ENCODE data around the gene OR51G1. TPM values are rescaled to one million over a fixed set of nuclear protein-coding genes. Genes with fewer than 3 reads are reported as not detected.
A peak's percentile ranks its signal among the peaks of the same experiment; 100 is the strongest.
"Not testable (repeated sequence)": the region's sequence is repeated elsewhere in the genome, so short reads cannot be mapped to it uniquely, and the experiment has no call there.

Gene OR51G1, protein sequence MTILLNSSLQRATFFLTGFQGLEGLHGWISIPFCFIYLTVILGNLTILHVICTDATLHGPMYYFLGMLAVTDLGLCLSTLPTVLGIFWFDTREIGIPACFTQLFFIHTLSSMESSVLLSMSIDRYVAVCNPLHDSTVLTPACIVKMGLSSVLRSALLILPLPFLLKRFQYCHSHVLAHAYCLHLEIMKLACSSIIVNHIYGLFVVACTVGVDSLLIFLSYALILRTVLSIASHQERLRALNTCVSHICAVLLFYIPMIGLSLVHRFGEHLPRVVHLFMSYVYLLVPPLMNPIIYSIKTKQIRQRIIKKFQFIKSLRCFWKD
- total RNA-seq (2014; rRNA removed; shearing (Covaris generic)), result not detected in 2 replicates

- no peak for DNase-seq (ENCODE audit: low read depth)
These were observed at the start of gene OR51G1 for GRCh38 chr11:4924239-4924638. Gene OR51G1, minus strand, starts transcription at chr11:4924339. Its CDS starts 0 bp downstream, at chr11:4924339.

DNA sequence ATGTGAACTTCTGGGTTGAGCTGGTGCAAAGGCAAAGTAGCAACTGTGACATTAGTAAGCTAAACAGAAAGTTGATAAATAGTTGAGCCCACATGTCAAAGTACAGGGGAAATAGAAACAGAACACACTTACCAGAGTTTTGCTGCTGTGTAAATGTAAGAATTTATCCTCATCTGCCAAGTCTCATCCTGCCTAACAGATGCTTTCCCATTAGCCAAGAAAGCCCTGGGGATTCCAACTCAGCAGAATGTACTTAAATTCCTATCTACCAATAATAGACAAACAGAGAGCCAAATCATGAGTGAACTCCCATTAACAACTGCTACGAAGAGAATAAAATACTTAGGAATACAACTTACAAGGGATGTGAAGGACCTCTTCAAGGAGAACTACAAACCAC, 38.7 kb upstream of the OR51G1 start:
- no peak for DNase-seq (ENCODE audit: low read depth)

GRCh38 chr11:4960877-4961276, 36.7 kb upstream of the OR51G1 start:
- no peak for DNase-seq (ENCODE audit: low read depth)

DNA sequence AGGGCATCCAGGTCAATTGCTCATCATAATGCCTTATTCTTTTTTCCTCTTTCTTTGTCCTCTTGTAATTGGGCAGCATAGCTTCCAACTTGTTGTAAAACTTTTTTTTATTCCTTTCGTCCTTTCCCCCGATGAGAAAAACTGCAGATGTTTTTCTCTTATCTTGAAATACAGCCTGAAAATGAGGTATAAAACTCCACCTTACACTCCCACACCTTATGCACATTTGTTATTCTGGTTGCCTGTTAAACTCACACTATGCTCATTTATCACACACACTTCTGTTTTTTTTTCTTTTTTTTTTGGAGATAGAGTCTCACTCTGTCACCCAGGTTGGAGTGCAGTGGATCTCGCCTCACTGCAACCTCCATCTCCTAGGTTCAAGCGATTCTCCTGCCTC, 33.3 kb upstream of the OR51G1 start:
- DNase-seq (ENCODE audit: low read depth), result no peak

GRCh38 chr11:4955613-4956012, 31.5 kb upstream of the OR51G1 start, which contains the start of gene OR51A2:
Gene OR51A2, minus strand, starts transcription at chr11:4955713. Its CDS starts 0 bp downstream, at chr11:4955713.
- DNase-seq (ENCODE audit: low read depth), result not testable (repeated sequence)

- no peak for DNase-seq (ENCODE audit: low read depth)
These were observed 23.4 kb upstream of the OR51G1 start, which contains the start of gene OR51A4 for GRCh38 chr11:4947505-4947904. Gene OR51A4, minus strand, starts transcription at chr11:4947605. Its CDS starts 505 bp downstream, at chr11:4947100.

DNA sequence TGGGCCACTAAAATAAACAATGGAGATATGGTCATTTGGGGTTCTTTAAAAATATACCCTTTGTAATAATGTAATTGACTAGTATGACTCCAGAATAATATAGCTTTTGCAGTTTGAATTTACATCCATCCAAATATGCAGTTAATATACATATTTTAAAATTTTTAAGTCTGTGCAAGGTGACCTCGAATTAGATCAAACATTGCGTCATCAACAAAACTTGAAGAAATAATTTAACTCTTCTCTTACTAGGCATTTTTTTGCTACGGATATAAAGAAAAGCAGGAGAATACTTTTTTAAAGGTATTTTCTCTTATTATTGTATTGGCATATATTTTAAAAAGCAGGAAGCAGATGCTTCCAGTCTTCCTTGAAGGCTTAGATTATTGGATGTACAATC, 12.6 kb upstream of the OR51G1 start:
- no peak for DNase-seq (ENCODE audit: low read depth)

DNA sequence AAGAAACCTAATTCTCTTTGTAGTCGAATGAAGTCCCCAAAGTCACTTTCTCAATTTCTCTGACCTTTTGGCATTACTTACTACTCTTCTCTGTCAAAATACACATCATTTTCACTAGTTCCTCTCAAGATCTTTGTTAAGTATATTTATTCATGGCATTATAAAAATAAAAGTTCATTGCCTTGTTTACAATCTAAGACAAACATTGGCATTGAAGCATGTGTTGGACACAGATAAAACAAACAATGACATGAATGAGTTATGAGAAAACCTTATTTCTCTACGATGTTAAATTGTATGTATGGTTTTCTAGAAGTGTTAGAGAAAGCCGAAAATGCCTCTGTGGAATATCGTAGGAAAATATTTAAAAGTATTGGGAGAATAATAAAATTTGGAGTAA, 8.6 kb upstream of the OR51G1 start:
- DNase-seq (ENCODE audit: low read depth), result no peak

- no peak for DNase-seq (ENCODE audit: low read depth)
These were observed 2.5 kb upstream of the OR51G1 start for GRCh38 chr11:4926608-4927007.

DNA sequence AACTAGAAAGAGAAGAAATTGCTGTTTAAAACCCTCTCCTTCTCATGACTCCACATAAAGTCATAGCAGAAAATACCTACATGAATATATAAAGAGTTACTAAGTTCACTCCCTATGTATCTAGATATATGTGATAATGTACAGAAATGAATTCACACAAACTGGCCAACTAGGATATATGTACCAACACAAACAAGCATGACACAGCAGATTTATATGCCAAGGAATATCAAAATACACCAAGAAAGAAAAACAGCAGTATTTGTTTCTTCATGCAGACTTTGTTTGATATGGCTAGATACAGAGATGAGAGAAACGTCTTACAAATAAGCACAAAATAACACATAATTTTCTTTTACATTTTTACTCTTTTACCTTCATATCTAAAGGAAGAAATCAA, 1.8 kb downstream of the OR51G1 start:
- DNase-seq (ENCODE audit: low read depth), result no peak

GRCh38 chr11:4921796-4922195, 2.3 kb downstream of the OR51G1 start:
- no peak for DNase-seq (ENCODE audit: low read depth)

- DNase-seq (ENCODE audit: low read depth), result no peak
These were observed 4.9 kb downstream of the OR51G1 start, which contains the start of gene OR51G2 for GRCh38 chr11:4919250-4919649. Gene OR51G2, minus strand, starts transcription at chr11:4919350. Its CDS starts 3,687 bp downstream, at chr11:4915663.

GRCh38 chr11:4916581-4916980, 7.6 kb downstream of the OR51G1 start:
- DNase-seq (ENCODE audit: low read depth), result no peak

GRCh38 chr11:4903484-4903883, 20.7 kb downstream of the OR51G1 start, which contains the start of gene OR51A7:
Gene OR51A7, plus strand, starts transcription at chr11:4903783. Its CDS starts 3,587 bp downstream, at chr11:4907370.
- no peak for DNase-seq (ENCODE audit: low read depth)

GRCh38 chr11:4891996-4892640, 32.0 kb downstream of the OR51G1 start:
- DNase-seq (ENCODE audit: low read depth), result peak; percentile 20

- no peak for DNase-seq (ENCODE audit: low read depth)
These were observed 33.9 kb downstream of the OR51G1 start for GRCh38 chr11:4890279-4890678.

DNA sequence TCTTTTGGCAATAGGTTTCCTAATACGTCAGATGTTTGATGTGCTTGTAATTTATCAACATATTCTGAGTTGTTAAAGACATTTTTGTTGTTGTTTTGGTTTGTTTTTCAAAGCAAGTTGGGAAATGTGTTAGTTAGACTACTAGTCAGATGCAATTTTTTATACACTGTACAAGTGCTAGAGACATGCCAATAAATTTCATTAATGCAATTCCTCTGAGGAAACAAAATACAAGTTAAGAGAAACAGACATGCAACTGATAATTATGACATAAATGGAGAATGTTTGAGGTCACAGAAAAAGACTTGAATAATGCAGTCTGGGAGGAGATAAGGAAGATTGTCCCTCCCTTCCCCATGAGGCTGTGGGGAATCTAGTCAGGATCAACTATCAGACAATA, 36.5 kb downstream of the OR51G1 start:
- DNase-seq (ENCODE audit: low read depth), result no peak

DNA sequence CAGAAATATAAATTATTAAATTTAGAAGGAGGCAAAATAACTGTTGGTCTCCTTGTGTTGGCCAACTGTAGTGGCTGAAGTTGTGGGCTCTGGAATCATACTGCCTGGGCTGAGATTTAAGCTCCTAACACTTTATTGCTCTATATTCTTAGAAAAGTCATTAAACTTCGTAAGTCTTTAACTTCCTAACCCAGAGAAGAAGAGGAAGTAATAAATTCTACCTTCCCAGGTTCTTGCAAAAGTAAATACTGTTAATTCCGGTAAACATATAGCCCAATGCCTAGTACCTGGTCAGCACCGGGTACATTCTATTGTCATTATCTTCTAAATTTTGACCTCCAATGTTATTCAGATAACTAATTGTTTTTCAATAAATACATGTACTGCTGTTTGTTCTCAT, 38.0 kb downstream of the OR51G1 start:
- no peak for DNase-seq (ENCODE audit: low read depth)

- no peak for DNase-seq (ENCODE audit: low read depth)
These were observed 39.8 kb downstream of the OR51G1 start for GRCh38 chr11:4884361-4884760.

- DNase-seq (ENCODE audit: low read depth), result no peak
These were observed 41.6 kb downstream of the OR51G1 start for GRCh38 chr11:4882543-4882942.

DNA sequence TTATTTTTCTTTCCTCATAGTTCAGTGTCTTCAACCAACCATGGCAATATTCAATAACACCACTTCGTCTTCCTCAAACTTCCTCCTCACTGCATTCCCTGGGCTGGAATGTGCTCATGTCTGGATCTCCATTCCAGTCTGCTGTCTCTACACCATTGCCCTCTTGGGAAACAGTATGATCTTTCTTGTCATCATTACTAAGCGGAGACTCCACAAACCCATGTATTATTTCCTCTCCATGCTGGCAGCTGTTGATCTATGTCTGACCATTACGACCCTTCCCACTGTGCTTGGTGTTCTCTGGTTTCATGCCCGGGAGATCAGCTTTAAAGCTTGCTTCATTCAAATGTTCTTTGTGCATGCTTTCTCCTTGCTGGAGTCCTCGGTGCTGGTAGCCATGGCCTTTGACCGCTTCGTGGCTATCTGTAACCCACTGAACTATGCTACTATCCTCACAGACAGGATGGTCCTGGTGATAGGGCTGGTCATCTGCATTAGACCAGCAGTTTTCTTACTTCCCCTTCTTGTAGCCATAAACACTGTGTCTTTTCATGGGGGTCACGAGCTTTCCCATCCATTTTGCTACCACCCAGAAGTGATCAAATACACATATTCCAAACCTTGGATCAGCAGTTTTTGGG, 42.2 kb downstream of the OR51G1 start, which contains the start of gene OR51T1:
Gene OR51T1 (plus strand): TSS at position 41 of the 641 bp plus-strand sequence. CDS start 0 bp downstream, at position 41.
- DNase-seq (ENCODE audit: low read depth), result no peak

DNA sequence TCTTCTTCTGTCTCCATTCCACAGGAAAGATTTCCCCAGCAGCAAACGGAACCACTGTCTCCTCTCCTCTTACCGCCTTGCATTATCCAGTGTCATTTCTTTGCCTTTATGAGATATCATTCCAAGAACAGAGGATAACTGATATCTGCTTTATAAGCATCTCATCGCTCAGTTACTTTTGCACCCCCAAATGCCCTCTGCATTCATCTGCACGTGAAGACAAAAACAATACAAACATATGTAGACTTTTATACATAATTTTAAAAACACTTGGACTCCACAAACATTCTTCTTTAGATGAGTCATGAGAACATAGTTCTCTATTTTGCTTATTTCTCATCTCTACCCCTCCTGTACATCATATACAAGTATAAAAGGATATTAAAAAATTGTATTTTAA, 43.0 kb downstream of the OR51G1 start:
- no peak for DNase-seq (ENCODE audit: low read depth)

All from Daoy (cell line).